ENCODE data around the gene MLC1. TPM values are rescaled to one million over a fixed set of nuclear protein-coding genes. Genes with fewer than 3 reads are reported as not detected.
A peak's percentile ranks its signal among the peaks of the same experiment; 100 is the strongest.

Gene MLC1
- total and polyA plus RNA-seq, 10 of the 15 experiments (the other 5 are each of a cell fraction or from before 2014, with no cell fraction given) = 0.03 to 0.15 (median 0.07) TPM; not detected in 7

GRCh38 chr22:50105208-50106100 lies 20.2 kb upstream of the MLC1 start (continued):
- TF ChIP-seq, protein P1, sequence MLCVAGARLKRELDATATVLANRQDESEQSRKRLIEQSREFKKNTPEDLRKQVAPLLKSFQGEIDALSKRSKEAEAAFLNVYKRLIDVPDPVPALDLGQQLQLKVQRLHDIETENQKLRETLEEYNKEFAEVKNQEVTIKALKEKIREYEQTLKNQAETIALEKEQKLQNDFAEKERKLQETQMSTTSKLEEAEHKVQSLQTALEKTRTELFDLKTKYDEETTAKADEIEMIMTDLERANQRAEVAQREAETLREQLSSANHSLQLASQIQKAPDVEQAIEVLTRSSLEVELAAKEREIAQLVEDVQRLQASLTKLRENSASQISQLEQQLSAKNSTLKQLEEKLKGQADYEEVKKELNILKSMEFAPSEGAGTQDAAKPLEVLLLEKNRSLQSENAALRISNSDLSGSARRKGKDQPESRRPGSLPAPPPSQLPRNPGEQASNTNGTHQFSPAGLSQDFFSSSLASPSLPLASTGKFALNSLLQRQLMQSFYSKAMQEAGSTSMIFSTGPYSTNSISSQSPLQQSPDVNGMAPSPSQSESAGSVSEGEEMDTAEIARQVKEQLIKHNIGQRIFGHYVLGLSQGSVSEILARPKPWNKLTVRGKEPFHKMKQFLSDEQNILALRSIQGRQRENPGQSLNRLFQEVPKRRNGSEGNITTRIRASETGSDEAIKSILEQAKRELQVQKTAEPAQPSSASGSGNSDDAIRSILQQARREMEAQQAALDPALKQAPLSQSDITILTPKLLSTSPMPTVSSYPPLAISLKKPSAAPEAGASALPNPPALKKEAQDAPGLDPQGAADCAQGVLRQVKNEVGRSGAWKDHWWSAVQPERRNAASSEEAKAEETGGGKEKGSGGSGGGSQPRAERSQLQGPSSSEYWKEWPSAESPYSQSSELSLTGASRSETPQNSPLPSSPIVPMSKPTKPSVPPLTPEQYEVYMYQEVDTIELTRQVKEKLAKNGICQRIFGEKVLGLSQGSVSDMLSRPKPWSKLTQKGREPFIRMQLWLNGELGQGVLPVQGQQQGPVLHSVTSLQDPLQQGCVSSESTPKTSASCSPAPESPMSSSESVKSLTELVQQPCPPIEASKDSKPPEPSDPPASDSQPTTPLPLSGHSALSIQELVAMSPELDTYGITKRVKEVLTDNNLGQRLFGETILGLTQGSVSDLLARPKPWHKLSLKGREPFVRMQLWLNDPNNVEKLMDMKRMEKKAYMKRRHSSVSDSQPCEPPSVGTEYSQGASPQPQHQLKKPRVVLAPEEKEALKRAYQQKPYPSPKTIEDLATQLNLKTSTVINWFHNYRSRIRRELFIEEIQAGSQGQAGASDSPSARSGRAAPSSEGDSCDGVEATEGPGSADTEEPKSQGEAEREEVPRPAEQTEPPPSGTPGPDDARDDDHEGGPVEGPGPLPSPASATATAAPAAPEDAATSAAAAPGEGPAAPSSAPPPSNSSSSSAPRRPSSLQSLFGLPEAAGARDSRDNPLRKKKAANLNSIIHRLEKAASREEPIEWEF (IDR thresholded peaks at IDR 0.05; ENCODE audit: insufficient replicate concordance, low read depth, low read length) = no peak
- TF ChIP-seq, protein P2, sequence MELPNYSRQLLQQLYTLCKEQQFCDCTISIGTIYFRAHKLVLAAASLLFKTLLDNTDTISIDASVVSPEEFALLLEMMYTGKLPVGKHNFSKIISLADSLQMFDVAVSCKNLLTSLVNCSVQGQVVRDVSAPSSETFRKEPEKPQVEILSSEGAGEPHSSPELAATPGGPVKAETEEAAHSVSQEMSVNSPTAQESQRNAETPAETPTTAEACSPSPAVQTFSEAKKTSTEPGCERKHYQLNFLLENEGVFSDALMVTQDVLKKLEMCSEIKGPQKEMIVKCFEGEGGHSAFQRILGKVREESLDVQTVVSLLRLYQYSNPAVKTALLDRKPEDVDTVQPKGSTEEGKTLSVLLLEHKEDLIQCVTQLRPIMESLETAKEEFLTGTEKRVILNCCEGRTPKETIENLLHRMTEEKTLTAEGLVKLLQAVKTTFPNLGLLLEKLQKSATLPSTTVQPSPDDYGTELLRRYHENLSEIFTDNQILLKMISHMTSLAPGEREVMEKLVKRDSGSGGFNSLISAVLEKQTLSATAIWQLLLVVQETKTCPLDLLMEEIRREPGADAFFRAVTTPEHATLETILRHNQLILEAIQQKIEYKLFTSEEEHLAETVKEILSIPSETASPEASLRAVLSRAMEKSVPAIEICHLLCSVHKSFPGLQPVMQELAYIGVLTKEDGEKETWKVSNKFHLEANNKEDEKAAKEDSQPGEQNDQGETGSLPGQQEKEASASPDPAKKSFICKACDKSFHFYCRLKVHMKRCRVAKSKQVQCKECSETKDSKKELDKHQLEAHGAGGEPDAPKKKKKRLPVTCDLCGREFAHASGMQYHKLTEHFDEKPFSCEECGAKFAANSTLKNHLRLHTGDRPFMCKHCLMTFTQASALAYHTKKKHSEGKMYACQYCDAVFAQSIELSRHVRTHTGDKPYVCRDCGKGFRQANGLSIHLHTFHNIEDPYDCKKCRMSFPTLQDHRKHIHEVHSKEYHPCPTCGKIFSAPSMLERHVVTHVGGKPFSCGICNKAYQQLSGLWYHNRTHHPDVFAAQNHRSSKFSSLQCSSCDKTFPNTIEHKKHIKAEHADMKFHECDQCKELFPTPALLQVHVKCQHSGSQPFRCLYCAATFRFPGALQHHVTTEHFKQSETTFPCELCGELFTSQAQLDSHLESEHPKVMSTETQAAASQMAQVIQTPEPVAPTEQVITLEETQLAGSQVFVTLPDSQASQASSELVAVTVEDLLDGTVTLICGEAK (IDR thresholded peaks at IDR 0.05; ENCODE audit: borderline replicate concordance) = peak; percentile 53; the same call in 1 of the 2 replicates

Measured in GM12878 (cell line).